ENCODE results near the gene RTEL1.
A peak's percentile ranks its signal among the peaks of the same experiment; 100 is the strongest.
"Not testable (repeated sequence)": the region's sequence is repeated elsewhere in the genome, so short reads cannot be mapped to it uniquely, and the experiment has no call there.

The RTEL1 gene

DNA sequence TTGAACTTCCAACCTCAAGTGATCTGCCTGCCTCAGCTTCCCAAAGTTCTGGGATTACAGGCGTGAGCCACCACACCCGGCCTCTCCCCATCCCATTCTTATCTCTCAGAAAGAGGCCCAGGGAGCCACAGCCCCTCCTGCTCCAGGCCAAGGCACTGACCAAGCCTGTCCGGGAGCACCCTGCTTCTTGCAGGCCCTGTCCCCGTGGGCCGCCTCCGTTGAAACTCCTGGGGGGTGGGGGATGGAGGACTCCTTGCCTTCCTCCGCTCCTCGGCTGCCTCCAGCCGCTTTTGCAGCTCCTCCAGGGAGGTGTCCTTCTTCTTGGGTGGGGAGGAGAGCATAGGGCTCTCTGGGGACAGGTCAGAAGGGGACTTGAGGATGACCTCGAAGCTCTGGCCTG is 14.6 kb upstream of the RTEL1 start:
- no peak overlapping the region for H3K4me3 ChIP-seq
- TF ChIP-seq FOXP2 (optimal IDR thresholded peaks at IDR 0.05; ENCODE audit: control extremely low read depth, extremely low read length, insufficient read depth) (no peak), EZH2 (IDR thresholded peaks at IDR 0.05) (no peak), POLR2AphosphoS5 (IDR thresholded peaks at IDR 0.05; ENCODE audit: borderline replicate concordance, low read depth, low read length) (no peak)
- H3K9me3 ChIP-seq (ENCODE audit: low read depth, low read length), result no peaks in the 10 kb centered on the region
- no peak for DNase-seq (ENCODE audit: low read depth, low spot score)
- no peak overlapping the region for H3K27ac ChIP-seq
- no peak overlapping the region for H3K9ac ChIP-seq (ENCODE audit: insufficient read length)
- no peaks in the 10 kb centered on the region; the same call in 1 of the 2 replicates for H3K36me3 ChIP-seq (ENCODE audit: insufficient read depth, low read length)

DNA sequence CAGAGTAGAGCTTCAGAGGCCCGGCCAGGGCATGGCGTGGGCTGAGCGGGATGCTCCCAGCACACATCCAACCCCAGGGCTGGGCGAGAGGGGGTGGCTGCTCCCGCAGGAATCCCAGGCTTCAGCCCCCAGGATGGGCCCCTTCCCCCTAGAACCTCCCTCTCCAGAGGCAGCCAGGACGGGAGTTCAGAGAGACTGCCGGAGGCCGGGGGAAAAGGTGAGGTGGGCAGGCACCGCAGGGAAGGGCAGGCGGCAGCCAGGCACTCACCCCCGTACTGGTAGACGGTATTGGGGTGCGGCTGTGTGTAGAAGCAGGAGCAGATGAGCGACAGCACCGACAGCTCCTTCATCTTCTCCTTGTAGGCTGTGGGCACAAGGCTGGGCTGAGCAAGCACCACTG is 14.2 kb upstream of the RTEL1 start:
- Histone ChIP-seq H3K27ac (no peak overlapping the region), H3K4me3 (no peak overlapping the region), H3K9me3 (ENCODE audit: low read depth, low read length) (no peaks in the 10 kb centered on the region), H3K9ac (ENCODE audit: insufficient read length) (no peak overlapping the region), H3K36me3 (ENCODE audit: insufficient read depth, low read length) (no peaks in the 10 kb centered on the region; the same call in 1 of the 2 replicates)
- no peak for DNase-seq (ENCODE audit: low read depth, low spot score)
- TF ChIP-seq POLR2AphosphoS5 (IDR thresholded peaks at IDR 0.05; ENCODE audit: borderline replicate concordance, low read depth, low read length) (no peak), EZH2 (IDR thresholded peaks at IDR 0.05) (no peak), FOXP2 (optimal IDR thresholded peaks at IDR 0.05; ENCODE audit: control extremely low read depth, extremely low read length, insufficient read depth) (no peak)

DNA sequence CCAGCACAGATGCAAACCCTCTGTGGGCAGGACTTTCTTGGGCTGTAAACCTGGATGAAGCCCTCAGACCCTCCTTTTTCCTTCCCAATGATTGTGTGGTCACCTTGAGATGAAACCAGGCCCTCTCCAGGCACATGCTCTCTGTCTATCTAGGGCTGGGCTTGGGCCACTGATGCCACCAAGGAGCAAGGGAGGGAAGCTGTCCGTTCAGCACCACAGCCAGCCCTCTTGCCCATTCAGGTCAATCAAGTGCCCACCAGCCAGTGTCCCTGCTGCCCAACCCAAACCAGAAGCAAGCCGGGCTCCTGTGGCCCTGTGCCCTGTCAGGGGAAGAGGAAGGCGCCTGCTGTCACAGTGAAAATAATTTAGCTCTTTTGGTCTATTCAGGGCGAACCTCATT is 12.9 kb upstream of the RTEL1 start:
- DNase-seq (ENCODE audit: low read depth, low spot score), result no peak
- Histone ChIP-seq H3K36me3 (ENCODE audit: insufficient read depth, low read length) (no peaks in the 10 kb centered on the region; the same call in 1 of the 2 replicates), H3K9ac (ENCODE audit: insufficient read length) (no peak overlapping the region), H3K9me3 (ENCODE audit: low read depth, low read length) (no peaks in the 10 kb centered on the region), H3K27ac (no peak overlapping the region), H3K4me3 (no peak overlapping the region)
- TF ChIP-seq EZH2 (IDR thresholded peaks at IDR 0.05) (no peak), POLR2AphosphoS5 (IDR thresholded peaks at IDR 0.05; ENCODE audit: borderline replicate concordance, low read depth, low read length) (no peak), FOXP2 (optimal IDR thresholded peaks at IDR 0.05; ENCODE audit: control extremely low read depth, extremely low read length, insufficient read depth) (no peak)

DNA sequence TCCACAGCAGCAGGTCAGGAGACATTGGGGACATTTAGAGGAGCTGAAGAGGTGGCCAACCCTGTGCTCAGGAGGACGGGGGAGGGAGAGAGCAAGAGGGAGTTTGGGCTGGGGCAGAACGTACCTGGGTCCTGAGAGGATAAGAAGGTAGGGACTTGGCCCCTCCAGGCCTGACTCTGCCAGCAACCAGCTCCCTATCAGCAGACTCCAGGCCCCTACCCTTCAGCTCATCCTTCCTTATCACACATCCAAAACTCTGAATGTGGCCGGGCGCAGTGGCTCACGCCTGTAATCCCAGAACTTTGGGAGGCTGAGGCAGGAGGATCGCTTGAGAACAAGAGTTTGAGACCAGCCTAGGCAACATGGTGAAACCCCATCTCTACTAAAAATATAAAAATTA is 9.9 kb upstream of the RTEL1 start:
- no peaks in the 10 kb centered on the region for H3K9me3 ChIP-seq (ENCODE audit: low read depth, low read length)

DNA sequence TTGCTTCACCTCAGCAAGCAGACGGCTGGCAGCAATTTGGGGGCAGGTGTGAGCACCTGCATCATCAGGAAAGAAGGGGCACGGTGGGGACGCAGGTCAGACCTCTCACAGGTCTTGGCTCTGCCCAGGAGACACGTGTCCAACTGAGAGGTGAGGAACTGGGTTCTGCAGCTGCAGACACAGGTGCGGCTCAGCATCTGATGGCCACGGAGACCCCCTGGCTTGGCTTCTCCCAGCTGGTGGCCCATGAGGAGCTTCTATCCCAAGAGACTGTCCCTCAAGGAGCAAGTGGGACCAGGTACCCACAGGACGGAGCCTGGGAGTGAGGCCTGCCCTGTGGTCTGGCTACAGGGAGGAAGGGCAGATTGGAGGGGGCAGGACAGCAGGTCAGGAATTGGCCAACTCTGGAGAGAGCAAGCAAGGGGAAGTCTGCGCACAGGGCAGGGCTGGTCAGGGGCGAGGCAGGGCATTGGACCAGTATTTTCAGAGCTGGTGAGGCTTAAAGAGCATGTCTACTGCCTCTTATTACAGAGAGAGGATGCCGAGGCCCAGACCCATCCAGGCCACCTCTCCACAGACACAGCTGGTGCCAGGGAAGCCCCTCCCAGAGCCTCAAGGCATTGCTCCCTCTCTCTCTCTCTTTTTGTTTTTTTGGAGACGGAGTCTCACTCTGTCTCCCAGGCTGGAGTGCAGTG is 9.1 kb upstream of the RTEL1 start:
- Histone ChIP-seq H3K36me3 (ENCODE audit: insufficient read depth, low read length) (no peaks in the 10 kb centered on the region), H3K9me3 (ENCODE audit: low read depth, low read length) (no peaks in the 10 kb centered on the region), H3K27ac (no peak overlapping the region), H3K9ac (ENCODE audit: insufficient read length) (no peak overlapping the region), H3K4me3 (no peak overlapping the region)
- DNase-seq (ENCODE audit: low read depth, low spot score), result no peak
- TF ChIP-seq FOXP2 (optimal IDR thresholded peaks at IDR 0.05; ENCODE audit: control extremely low read depth, extremely low read length, insufficient read depth), result no peak
- TF ChIP-seq POLR2AphosphoS5 (IDR thresholded peaks at IDR 0.05; ENCODE audit: borderline replicate concordance, low read depth, low read length), result no peak
- TF ChIP-seq EZH2 (IDR thresholded peaks at IDR 0.05), result no peak

More for the DNA sequence above, 9.9 kb upstream of the RTEL1 start:
- H3K27ac ChIP-seq, result no peak overlapping the region
- no peak overlapping the region for H3K9ac ChIP-seq (ENCODE audit: insufficient read length)
- TF ChIP-seq FOXP2 (optimal IDR thresholded peaks at IDR 0.05; ENCODE audit: control extremely low read depth, extremely low read length, insufficient read depth) (no peak), POLR2AphosphoS5 (IDR thresholded peaks at IDR 0.05; ENCODE audit: borderline replicate concordance, low read depth, low read length) (no peak), EZH2 (IDR thresholded peaks at IDR 0.05) (no peak)
- DNase-seq (ENCODE audit: low read depth, low spot score), result no peak
- H3K36me3 ChIP-seq (ENCODE audit: insufficient read depth, low read length), result no peaks in the 10 kb centered on the region; the same call in 1 of the 2 replicates
- no peak overlapping the region for H3K4me3 ChIP-seq

DNA sequence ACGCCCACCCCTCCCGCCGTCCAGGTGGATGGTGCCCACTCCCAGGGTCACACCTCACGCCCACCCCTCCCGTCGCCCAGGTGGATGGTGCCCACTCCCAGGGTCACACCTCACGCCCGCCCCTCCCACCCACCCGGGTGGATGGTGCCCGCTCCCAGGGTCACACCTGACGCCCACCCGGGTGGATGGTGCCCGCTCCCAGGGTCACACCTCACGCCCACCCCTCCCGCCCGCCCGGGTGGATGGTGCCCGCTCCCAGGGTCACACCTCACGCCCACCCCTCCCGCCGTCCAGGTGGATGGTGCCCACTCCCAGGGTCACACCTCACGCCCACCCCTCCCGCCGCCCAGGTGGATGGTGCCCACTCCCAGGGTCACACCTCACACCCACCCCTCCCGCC is 7.6 kb upstream of the RTEL1 start:
- not testable (repeated sequence) for H3K9ac ChIP-seq (ENCODE audit: insufficient read length); H3K36me3 ChIP-seq (ENCODE audit: insufficient read depth, low read length); H3K4me3 ChIP-seq; H3K9me3 ChIP-seq (ENCODE audit: low read depth, low read length); DNase-seq (ENCODE audit: low read depth, low spot score); H3K27ac ChIP-seq

DNA sequence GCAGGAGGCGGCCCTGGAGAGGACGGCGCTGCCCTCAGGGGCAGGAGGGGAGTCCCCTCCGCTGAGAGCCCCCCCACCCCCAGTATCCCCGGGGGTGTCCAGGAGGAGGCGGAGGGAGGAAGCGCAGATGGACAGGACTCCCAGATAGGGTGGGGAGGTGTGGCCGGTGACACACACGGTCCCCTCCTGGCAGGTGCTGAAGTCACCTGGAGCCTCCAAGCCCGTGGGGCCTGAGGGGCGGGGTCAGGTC is 6.2 kb upstream of the RTEL1 start:
- no peak overlapping the region for H3K27ac ChIP-seq
- H3K9ac ChIP-seq (ENCODE audit: insufficient read length), result peak overlapping the region; percentile 65
- H3K36me3 ChIP-seq (ENCODE audit: insufficient read depth, low read length), result no peaks in the 10 kb centered on the region

DNA sequence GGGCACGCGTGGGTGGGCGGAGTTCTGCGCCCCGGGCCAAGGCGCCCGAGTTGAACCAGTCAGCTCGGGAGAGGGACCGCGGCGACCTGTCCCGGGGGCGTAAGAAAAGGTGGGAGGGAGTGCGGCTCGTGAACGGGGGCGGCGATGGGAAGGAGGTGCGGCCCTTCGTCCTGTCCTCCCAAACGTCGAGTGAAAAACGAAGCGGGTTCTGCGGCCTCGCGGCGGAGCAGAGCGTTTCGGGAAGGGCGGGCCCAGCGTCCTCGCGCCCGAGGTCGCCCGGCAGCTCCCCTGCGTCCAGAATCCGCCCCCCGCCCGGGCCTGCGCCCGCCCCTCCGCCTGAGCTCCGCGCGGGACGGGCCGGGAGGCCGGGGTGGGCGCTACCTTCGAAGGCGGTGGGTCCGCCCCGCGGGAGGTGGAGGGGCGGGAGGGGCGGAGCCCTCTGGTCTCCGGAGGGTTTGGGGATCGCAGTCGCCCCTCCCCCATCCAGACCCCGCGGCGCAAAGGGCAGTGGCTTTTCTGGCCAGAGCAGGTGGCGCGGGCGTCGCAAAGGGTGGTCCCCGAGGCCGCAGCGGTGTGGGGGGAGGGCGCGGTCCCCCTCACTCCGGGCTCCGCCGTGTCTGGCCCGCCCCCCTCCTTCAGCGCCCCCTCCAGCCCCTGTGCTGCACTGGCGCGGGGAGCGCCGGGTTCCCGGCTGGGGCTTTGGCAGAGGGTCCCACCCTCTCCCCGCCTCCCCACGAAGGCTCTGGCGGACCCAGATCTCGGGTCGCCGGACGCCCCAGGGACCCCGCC is 5.7 kb upstream of the RTEL1 start:
- Histone ChIP-seq H3K27ac (peak overlapping the region; percentile 62; the same call in 1 of the 2 replicates), H3K9ac (ENCODE audit: insufficient read length) (peak overlapping the region; percentile 65)
- DNase-seq (ENCODE audit: low read depth, low spot score), result no peak

More for the DNA sequence above, 6.2 kb upstream of the RTEL1 start:
- peak overlapping the region; percentile 95 for H3K4me3 ChIP-seq
- no peak for TF ChIP-seq POLR2AphosphoS5 (IDR thresholded peaks at IDR 0.05; ENCODE audit: borderline replicate concordance, low read depth, low read length)
- H3K9me3 ChIP-seq (ENCODE audit: low read depth, low read length), result no peaks in the 10 kb centered on the region
- no peak for DNase-seq (ENCODE audit: low read depth, low spot score)

More for the DNA sequence above, 5.7 kb upstream of the RTEL1 start:
- TF ChIP-seq POLR2AphosphoS5 (IDR thresholded peaks at IDR 0.05; ENCODE audit: borderline replicate concordance, low read depth, low read length), result no peak; the same call in 1 of the 2 replicates
- TF ChIP-seq EZH2 (IDR thresholded peaks at IDR 0.05), result no peak
- TF ChIP-seq FOXP2 (optimal IDR thresholded peaks at IDR 0.05; ENCODE audit: control extremely low read depth, extremely low read length, insufficient read depth), result no peak
- Histone ChIP-seq H3K36me3 (ENCODE audit: insufficient read depth, low read length) (no peaks in the 10 kb centered on the region), H3K4me3 (peak overlapping the region; percentile 95), H3K9me3 (ENCODE audit: low read depth, low read length) (no peaks in the 10 kb centered on the region)
